ENCODE measurements around the gene PHLDA3.
"Not testable (repeated sequence)": the region's sequence is repeated elsewhere in the genome, so short reads cannot be mapped to it uniquely, and the experiment has no call there.

Gene PHLDA3

GRCh38 chr1:201499795-201500669 is 31.0 kb upstream of the PHLDA3 start:
- Histone ChIP-seq H3K4me1 (ENCODE audit: insufficient read depth, low read length) (peaks cover 43% of the 10 kb centered on the region), H3K9me3 (ENCODE audit: low read length) (no peaks in the 10 kb centered on the region), H3K27me3 (ENCODE audit: insufficient read depth, low read length) (no peaks in the 10 kb centered on the region), H2AFZ (ENCODE audit: low read depth, low read length) (no peak overlapping the region), H3K36me3 (ENCODE audit: insufficient read depth, low read length) (no peaks in the 10 kb centered on the region), H3K4me3 (ENCODE audit: low read length) (no peak overlapping the region)

- no peak overlapping the region for H3K4me3 ChIP-seq (ENCODE audit: low read length)
- H3K36me3 ChIP-seq (ENCODE audit: insufficient read depth, low read length), result no peaks in the 10 kb centered on the region
- H3K9me3 ChIP-seq (ENCODE audit: low read length), result no peaks in the 10 kb centered on the region
- no peaks in the 10 kb centered on the region for H3K27me3 ChIP-seq (ENCODE audit: insufficient read depth, low read length)
- H2AFZ ChIP-seq (ENCODE audit: low read depth, low read length), result no peak overlapping the region
- H3K4me1 ChIP-seq (ENCODE audit: insufficient read depth, low read length), result peaks cover 40% of the 10 kb centered on the region
Observed at GRCh38 chr1:201499191-201499590, 30.2 kb upstream of the PHLDA3 start.

GRCh38 chr1:201498621-201499020 is 29.6 kb upstream of the PHLDA3 start:
- H3K9me3 ChIP-seq (ENCODE audit: low read length), result no peaks in the 10 kb centered on the region
- no peak overlapping the region for H3K4me3 ChIP-seq (ENCODE audit: low read length)
- H2AFZ ChIP-seq (ENCODE audit: low read depth, low read length), result no peak overlapping the region
- peaks cover 34% of the 10 kb centered on the region for H3K4me1 ChIP-seq (ENCODE audit: insufficient read depth, low read length)
- no peaks in the 10 kb centered on the region for H3K36me3 ChIP-seq (ENCODE audit: insufficient read depth, low read length)
- no peaks in the 10 kb centered on the region for H3K27me3 ChIP-seq (ENCODE audit: insufficient read depth, low read length)

- peaks cover 28% of the 10 kb centered on the region for H3K4me1 ChIP-seq (ENCODE audit: insufficient read depth, low read length)
- no peaks in the 10 kb centered on the region for H3K27me3 ChIP-seq (ENCODE audit: insufficient read depth, low read length)
- H3K4me3 ChIP-seq (ENCODE audit: low read length), result no peak overlapping the region
- H3K9me3 ChIP-seq (ENCODE audit: low read length), result no peaks in the 10 kb centered on the region
- no peak overlapping the region for H2AFZ ChIP-seq (ENCODE audit: low read depth, low read length)
- no peaks in the 10 kb centered on the region for H3K36me3 ChIP-seq (ENCODE audit: insufficient read depth, low read length)
Observed at GRCh38 chr1:201497935-201498509, 29.0 kb upstream of the PHLDA3 start.

- Histone ChIP-seq H2AFZ (ENCODE audit: low read depth, low read length) (no peak overlapping the region), H3K9me3 (ENCODE audit: low read length) (no peaks in the 10 kb centered on the region), H3K27me3 (ENCODE audit: insufficient read depth, low read length) (no peaks in the 10 kb centered on the region), H3K4me1 (ENCODE audit: insufficient read depth, low read length) (peaks cover 22% of the 10 kb centered on the region), H3K4me3 (ENCODE audit: low read length) (no peak overlapping the region), H3K36me3 (ENCODE audit: insufficient read depth, low read length) (no peaks in the 10 kb centered on the region)
Observed at GRCh38 chr1:201496296-201496690, 27.3 kb upstream of the PHLDA3 start.

- Histone ChIP-seq H3K4me1 (ENCODE audit: insufficient read depth, low read length) (peaks cover 19% of the 10 kb centered on the region), H3K4me3 (ENCODE audit: low read length) (no peak overlapping the region), H3K9me3 (ENCODE audit: low read length) (no peaks in the 10 kb centered on the region)
Observed at GRCh38 chr1:201495551-201496295, 26.7 kb upstream of the PHLDA3 start.

GRCh38 chr1:201493757-201494617 is 25.0 kb upstream of the PHLDA3 start:
- Histone ChIP-seq H3K4me1 (ENCODE audit: insufficient read depth, low read length) (peaks cover 10% of the 10 kb centered on the region), H2AFZ (ENCODE audit: low read depth, low read length) (no peak overlapping the region), H3K36me3 (ENCODE audit: insufficient read depth, low read length) (no peaks in the 10 kb centered on the region), H3K27me3 (ENCODE audit: insufficient read depth, low read length) (no peaks in the 10 kb centered on the region), H3K9me3 (ENCODE audit: low read length) (no peaks in the 10 kb centered on the region), H3K4me3 (ENCODE audit: low read length) (no peak overlapping the region)

More at GRCh38 chr1:201495551-201496295, 26.7 kb upstream of the PHLDA3 start:
- no peaks in the 10 kb centered on the region for H3K36me3 ChIP-seq (ENCODE audit: insufficient read depth, low read length)
- H3K27me3 ChIP-seq (ENCODE audit: insufficient read depth, low read length), result no peaks in the 10 kb centered on the region
- no peak overlapping the region for H2AFZ ChIP-seq (ENCODE audit: low read depth, low read length)

- H3K9me3 ChIP-seq (ENCODE audit: low read length); H3K4me3 ChIP-seq (ENCODE audit: low read length); H3K36me3 ChIP-seq (ENCODE audit: insufficient read depth, low read length); H3K27me3 ChIP-seq (ENCODE audit: insufficient read depth, low read length); H2AFZ ChIP-seq (ENCODE audit: low read depth, low read length): not testable (repeated sequence)
- H3K4me1 ChIP-seq (ENCODE audit: insufficient read depth, low read length), result peaks cover 10% of the 10 kb centered on the region
Observed at GRCh38 chr1:201493026-201493656, 24.2 kb upstream of the PHLDA3 start.

GRCh38 chr1:201491896-201492511 is 23.0 kb upstream of the PHLDA3 start:
- H2AFZ ChIP-seq (ENCODE audit: low read depth, low read length), result no peak overlapping the region
- H3K4me1 ChIP-seq (ENCODE audit: insufficient read depth, low read length), result peaks cover 10% of the 10 kb centered on the region
- no peaks in the 10 kb centered on the region for H3K36me3 ChIP-seq (ENCODE audit: insufficient read depth, low read length)
- H3K27me3 ChIP-seq (ENCODE audit: insufficient read depth, low read length), result no peaks in the 10 kb centered on the region
- H3K4me3 ChIP-seq (ENCODE audit: low read length), result no peak overlapping the region
- H3K9me3 ChIP-seq (ENCODE audit: low read length), result no peaks in the 10 kb centered on the region

- no peak overlapping the region for H2AFZ ChIP-seq (ENCODE audit: low read depth, low read length)
- peaks cover 4% of the 10 kb centered on the region for H3K4me1 ChIP-seq (ENCODE audit: insufficient read depth, low read length)
- no peaks in the 10 kb centered on the region for H3K27me3 ChIP-seq (ENCODE audit: insufficient read depth, low read length)
Observed at GRCh38 chr1:201490708-201491131, 21.7 kb upstream of the PHLDA3 start.

GRCh38 chr1:201489643-201490261 is 20.8 kb upstream of the PHLDA3 start:
- H3K4me1 ChIP-seq (ENCODE audit: insufficient read depth, low read length), result no peaks in the 10 kb centered on the region
- no peaks in the 10 kb centered on the region for H3K36me3 ChIP-seq (ENCODE audit: insufficient read depth, low read length)
- no peak overlapping the region for H2AFZ ChIP-seq (ENCODE audit: low read depth, low read length)
- no peaks in the 10 kb centered on the region for H3K9me3 ChIP-seq (ENCODE audit: low read length)
- H3K27me3 ChIP-seq (ENCODE audit: insufficient read depth, low read length), result no peaks in the 10 kb centered on the region
- H3K4me3 ChIP-seq (ENCODE audit: low read length), result no peak overlapping the region

More at GRCh38 chr1:201490708-201491131, 21.7 kb upstream of the PHLDA3 start:
- H3K36me3 ChIP-seq (ENCODE audit: insufficient read depth, low read length), result no peaks in the 10 kb centered on the region
- no peaks in the 10 kb centered on the region for H3K9me3 ChIP-seq (ENCODE audit: low read length)
- H3K4me3 ChIP-seq (ENCODE audit: low read length), result no peak overlapping the region

Data from neuron (in vitro differentiated cells).